ENCODE data around the gene BET1. TPM values are rescaled to one million over a fixed set of nuclear protein-coding genes. Genes with fewer than 3 reads are reported as not detected.

The BET1 gene
- total RNA-seq, 1 experiment from 2014 or later: 17.2 TPM

- Histone ChIP-seq H3K9me3 (ENCODE audit: control insufficient read depth in 1 of 2, insufficient read depth in 1 of 2, low read depth in 1 of 2, low read length in 2 of 2) (no peaks in the 10 kb centered on the region), H3K9me2 (ENCODE audit: insufficient read depth) (no peaks in the 10 kb centered on the region), H2AFZ (ENCODE audit: low read depth, low read length, poor library complexity, severe bottlenecking) (no peak overlapping the region), H3K36me3 (ENCODE audit: control insufficient read depth in 1 of 2, insufficient read depth in 2 of 2, low read length in 2 of 2) (no peaks in the 10 kb centered on the region), H3K4me1 (ENCODE audit: control insufficient read depth in 1 of 2, insufficient read depth in 2 of 2, low read length in 2 of 2) (no peaks in the 10 kb centered on the region), H3K27ac (ENCODE audit: low read depth, low read length) (no peak overlapping the region), H4K20me1 (ENCODE audit: insufficient read depth) (no peaks in the 10 kb centered on the region), H3K79me2 (ENCODE audit: insufficient read depth, low read length) (no peaks in the 10 kb centered on the region), H3K27me3 (ENCODE audit: insufficient read depth, low read length) (no peaks in the 10 kb centered on the region), H3K4me3 (replicated peaks in 1 of 2; ENCODE audit: low read depth in 1 of 2, low read length in 2 of 2) (no peak overlapping the region), H3K4me2 (ENCODE audit: low read length) (no peak overlapping the region), H3K9ac (ENCODE audit: low read length) (no peak overlapping the region)
- CTCF ChIA-PET: no interaction called here
- POLR2A ChIA-PET: no interaction called here
- RAD21 ChIA-PET (ENCODE audit: low non-redundant PET in 1 of 2, low total read pairs in 2 of 2, uncharacterized antibody in 2 of 2, unreplicated experiment in 2 of 2): no interaction called here
- intact Hi-C loops (cut with micrococcal nuclease): no loop called here
- TF ChIP-seq SRF (IDR thresholded peaks at IDR 0.05; ENCODE audit: low read depth) (no peak), YY1 (IDR thresholded peaks at IDR 0.05; ENCODE audit: extremely low read depth, insufficient replicate concordance, low read depth, low read length) (no peak), CEBPB (IDR thresholded peaks at IDR 0.05; ENCODE audit: low read depth) (no peak), SP1 (IDR thresholded peaks at IDR 0.05; ENCODE audit: low read depth) (no peak), JUND (IDR thresholded peaks at IDR 0.05) (no peak), EZH2phosphoT487 (IDR thresholded peaks at IDR 0.05; ENCODE audit: borderline replicate concordance) (no peak), ELF1 (IDR thresholded peaks at IDR 0.05; ENCODE audit: borderline replicate concordance, low read depth) (no peak), EGR1 (IDR thresholded peaks at IDR 0.05; ENCODE audit: low read depth) (no peak)
- BruUV-seq (replicated peaks): no TSS peak
- no peak for DNase-seq (ENCODE audit: low read depth, low spot score)
- ATAC-seq: no peak
Observed at GRCh38 chr7:93964813-93965212, 39.3 kb downstream of the BET1 start.

GRCh38 chr7:93964262-93964661 is 39.9 kb downstream of the BET1 start:
- no peaks in the 10 kb centered on the region for H3K79me2 ChIP-seq (ENCODE audit: insufficient read depth, low read length)
- H4K20me1 ChIP-seq (ENCODE audit: insufficient read depth): no peaks in the 10 kb centered on the region
- no peaks in the 10 kb centered on the region for H3K4me1 ChIP-seq (ENCODE audit: control insufficient read depth in 1 of 2, insufficient read depth in 2 of 2, low read length in 2 of 2)
- TF ChIP-seq EZH2phosphoT487 (IDR thresholded peaks at IDR 0.05; ENCODE audit: borderline replicate concordance) (no peak), ELF1 (IDR thresholded peaks at IDR 0.05; ENCODE audit: borderline replicate concordance, low read depth) (no peak), SIN3A (IDR thresholded peaks at IDR 0.05; ENCODE audit: low read depth) (no peak), RAD21 (IDR thresholded peaks at IDR 0.05; ENCODE audit: low read depth) (no peak), POLR2AphosphoS5 (IDR thresholded peaks at IDR 0.05; ENCODE audit: low read depth, low read length) (no peak), ZBTB33 (IDR thresholded peaks at IDR 0.05; ENCODE audit: extremely low read depth, insufficient replicate concordance, low read length) (no peak), SRF (IDR thresholded peaks at IDR 0.05; ENCODE audit: low read depth) (no peak), ZFX (IDR thresholded peaks at IDR 0.05) (no peak), SP1 (IDR thresholded peaks at IDR 0.05; ENCODE audit: low read depth) (no peak), FOSL1 (IDR thresholded peaks at IDR 0.05; ENCODE audit: low read depth) (no peak), ATF3 (IDR thresholded peaks at IDR 0.05) (no peak), EGR1 (IDR thresholded peaks at IDR 0.05; ENCODE audit: low read depth) (no peak), EZH2 (IDR thresholded peaks at IDR 0.05) (no peak), JUND (IDR thresholded peaks at IDR 0.05) (no peak), POLR2A (IDR thresholded peaks at IDR 0.05; ENCODE audit: borderline replicate concordance, extremely low read depth, insufficient read depth, insufficient read length) (no peak)
- TF ChIP-seq, protein P1, sequence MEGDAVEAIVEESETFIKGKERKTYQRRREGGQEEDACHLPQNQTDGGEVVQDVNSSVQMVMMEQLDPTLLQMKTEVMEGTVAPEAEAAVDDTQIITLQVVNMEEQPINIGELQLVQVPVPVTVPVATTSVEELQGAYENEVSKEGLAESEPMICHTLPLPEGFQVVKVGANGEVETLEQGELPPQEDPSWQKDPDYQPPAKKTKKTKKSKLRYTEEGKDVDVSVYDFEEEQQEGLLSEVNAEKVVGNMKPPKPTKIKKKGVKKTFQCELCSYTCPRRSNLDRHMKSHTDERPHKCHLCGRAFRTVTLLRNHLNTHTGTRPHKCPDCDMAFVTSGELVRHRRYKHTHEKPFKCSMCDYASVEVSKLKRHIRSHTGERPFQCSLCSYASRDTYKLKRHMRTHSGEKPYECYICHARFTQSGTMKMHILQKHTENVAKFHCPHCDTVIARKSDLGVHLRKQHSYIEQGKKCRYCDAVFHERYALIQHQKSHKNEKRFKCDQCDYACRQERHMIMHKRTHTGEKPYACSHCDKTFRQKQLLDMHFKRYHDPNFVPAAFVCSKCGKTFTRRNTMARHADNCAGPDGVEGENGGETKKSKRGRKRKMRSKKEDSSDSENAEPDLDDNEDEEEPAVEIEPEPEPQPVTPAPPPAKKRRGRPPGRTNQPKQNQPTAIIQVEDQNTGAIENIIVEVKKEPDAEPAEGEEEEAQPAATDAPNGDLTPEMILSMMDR (IDR thresholded peaks at IDR 0.05 in 2 of 3, conservative IDR thresholded peaks at IDR 0.05 in 1 of 3; ENCODE audit: borderline replicate concordance in 1 of 3, insufficient read depth in 1 of 3, low read depth in 2 of 3, low read length in 2 of 3): no peak
- TF ChIP-seq, protein P2, sequence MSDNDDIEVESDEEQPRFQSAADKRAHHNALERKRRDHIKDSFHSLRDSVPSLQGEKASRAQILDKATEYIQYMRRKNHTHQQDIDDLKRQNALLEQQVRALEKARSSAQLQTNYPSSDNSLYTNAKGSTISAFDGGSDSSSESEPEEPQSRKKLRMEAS (IDR thresholded peaks at IDR 0.05): no peak
- H3K9me2 ChIP-seq (ENCODE audit: insufficient read depth): no peaks in the 10 kb centered on the region
- ChIA-PET RAD21 (ENCODE audit: low non-redundant PET in 1 of 2, low total read pairs in 2 of 2, uncharacterized antibody in 2 of 2, unreplicated experiment in 2 of 2) (no interaction called here), POLR2A (no interaction called here), CTCF (no interaction called here)
- DNase-seq (ENCODE audit: low read depth, low spot score): no peak
- H3K36me3 ChIP-seq (ENCODE audit: control insufficient read depth in 1 of 2, insufficient read depth in 2 of 2, low read length in 2 of 2): no peaks in the 10 kb centered on the region
- H3K9ac ChIP-seq (ENCODE audit: low read length): no peak overlapping the region
- BruUV-seq (replicated peaks): no TSS peak
- ATAC-seq: no peak
- no peaks in the 10 kb centered on the region for H3K27me3 ChIP-seq (ENCODE audit: insufficient read depth, low read length)
- H2AFZ ChIP-seq (ENCODE audit: low read depth, low read length, poor library complexity, severe bottlenecking): no peak overlapping the region
- no peak overlapping the region for H3K4me3 ChIP-seq (replicated peaks in 1 of 2; ENCODE audit: low read depth in 1 of 2, low read length in 2 of 2)
- no peak overlapping the region for H3K4me2 ChIP-seq (ENCODE audit: low read length)
- intact Hi-C loops (cut with micrococcal nuclease): no loop called here
- H3K27ac ChIP-seq (ENCODE audit: low read depth, low read length): no peak overlapping the region
- no peaks in the 10 kb centered on the region for H3K9me3 ChIP-seq (ENCODE audit: control insufficient read depth in 1 of 2, insufficient read depth in 1 of 2, low read depth in 1 of 2, low read length in 2 of 2)

Data from HCT116 (cell line).